Measurements from ENCODE around the gene CCDC90B.
"Not testable (repeated sequence)": the region's sequence is repeated elsewhere in the genome, so short reads cannot be mapped to it uniquely, and the experiment has no call there.

DNA sequence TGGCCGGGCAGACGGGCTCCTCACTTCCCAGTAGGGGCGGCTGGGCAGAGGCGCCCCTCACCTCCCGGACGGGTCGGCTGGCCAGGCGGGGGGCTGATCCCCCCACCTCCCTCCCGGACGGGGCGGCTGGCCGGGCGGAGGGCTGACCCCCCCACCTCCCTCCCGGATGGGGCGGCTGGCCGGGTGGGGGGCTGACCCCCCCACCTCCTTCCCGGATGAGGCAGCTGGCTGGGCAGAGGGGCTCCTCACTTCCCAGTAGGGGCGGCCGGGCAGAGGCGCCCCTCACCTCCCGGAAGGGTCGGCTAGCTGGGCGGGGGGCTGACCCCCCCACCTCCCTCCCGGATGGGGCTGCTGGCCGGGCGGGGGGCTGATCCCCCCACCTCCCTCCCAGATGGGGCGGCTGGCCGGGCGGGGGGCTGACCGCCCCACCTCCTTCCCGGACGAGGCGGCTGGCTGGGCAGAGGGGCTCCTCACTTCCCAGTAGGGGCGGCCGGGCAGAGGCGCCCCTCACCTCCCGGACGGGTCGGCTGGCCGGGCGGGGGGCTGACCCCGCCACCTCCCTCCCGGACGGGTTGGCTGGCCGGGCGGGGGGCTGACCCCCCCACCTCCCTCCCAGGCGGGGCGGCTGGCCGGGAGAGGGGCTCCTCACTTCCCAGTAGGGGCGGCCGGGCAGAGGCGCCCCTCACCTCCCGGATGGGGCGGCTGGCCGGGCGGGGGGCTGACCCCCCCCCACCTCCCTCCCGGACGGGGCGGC, 30.2 kb upstream of the CCDC90B start:
- not testable (repeated sequence) for TF ChIP-seq RARB (CRISPR knock-in tag; IDR thresholded peaks at IDR 0.05)
- TF ChIP-seq, protein P1, sequence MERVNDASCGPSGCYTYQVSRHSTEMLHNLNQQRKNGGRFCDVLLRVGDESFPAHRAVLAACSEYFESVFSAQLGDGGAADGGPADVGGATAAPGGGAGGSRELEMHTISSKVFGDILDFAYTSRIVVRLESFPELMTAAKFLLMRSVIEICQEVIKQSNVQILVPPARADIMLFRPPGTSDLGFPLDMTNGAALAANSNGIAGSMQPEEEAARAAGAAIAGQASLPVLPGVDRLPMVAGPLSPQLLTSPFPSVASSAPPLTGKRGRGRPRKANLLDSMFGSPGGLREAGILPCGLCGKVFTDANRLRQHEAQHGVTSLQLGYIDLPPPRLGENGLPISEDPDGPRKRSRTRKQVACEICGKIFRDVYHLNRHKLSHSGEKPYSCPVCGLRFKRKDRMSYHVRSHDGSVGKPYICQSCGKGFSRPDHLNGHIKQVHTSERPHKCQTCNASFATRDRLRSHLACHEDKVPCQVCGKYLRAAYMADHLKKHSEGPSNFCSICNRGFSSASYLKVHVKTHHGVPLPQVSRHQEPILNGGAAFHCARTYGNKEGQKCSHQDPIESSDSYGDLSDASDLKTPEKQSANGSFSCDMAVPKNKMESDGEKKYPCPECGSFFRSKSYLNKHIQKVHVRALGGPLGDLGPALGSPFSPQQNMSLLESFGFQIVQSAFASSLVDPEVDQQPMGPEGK (CRISPR knock-in tag; IDR thresholded peaks at IDR 0.05; ENCODE audit: borderline replicate concordance): not testable (repeated sequence)
